GM21528 (cell line): ENCODE results near the gene GOLGA6A.

Experiments used
- ATAC-seq: cut with Tn5 transposase; IDR thresholded peaks from one replicate; pipeline ENCODE4 v1.9.1; 2021; ENCODE audit warnings: mild to moderate bottlenecking, moderate library complexity; ENCODE audit not compliant: unreplicated experiment, low FRiP score

The GOLGA6A gene

DNA sequence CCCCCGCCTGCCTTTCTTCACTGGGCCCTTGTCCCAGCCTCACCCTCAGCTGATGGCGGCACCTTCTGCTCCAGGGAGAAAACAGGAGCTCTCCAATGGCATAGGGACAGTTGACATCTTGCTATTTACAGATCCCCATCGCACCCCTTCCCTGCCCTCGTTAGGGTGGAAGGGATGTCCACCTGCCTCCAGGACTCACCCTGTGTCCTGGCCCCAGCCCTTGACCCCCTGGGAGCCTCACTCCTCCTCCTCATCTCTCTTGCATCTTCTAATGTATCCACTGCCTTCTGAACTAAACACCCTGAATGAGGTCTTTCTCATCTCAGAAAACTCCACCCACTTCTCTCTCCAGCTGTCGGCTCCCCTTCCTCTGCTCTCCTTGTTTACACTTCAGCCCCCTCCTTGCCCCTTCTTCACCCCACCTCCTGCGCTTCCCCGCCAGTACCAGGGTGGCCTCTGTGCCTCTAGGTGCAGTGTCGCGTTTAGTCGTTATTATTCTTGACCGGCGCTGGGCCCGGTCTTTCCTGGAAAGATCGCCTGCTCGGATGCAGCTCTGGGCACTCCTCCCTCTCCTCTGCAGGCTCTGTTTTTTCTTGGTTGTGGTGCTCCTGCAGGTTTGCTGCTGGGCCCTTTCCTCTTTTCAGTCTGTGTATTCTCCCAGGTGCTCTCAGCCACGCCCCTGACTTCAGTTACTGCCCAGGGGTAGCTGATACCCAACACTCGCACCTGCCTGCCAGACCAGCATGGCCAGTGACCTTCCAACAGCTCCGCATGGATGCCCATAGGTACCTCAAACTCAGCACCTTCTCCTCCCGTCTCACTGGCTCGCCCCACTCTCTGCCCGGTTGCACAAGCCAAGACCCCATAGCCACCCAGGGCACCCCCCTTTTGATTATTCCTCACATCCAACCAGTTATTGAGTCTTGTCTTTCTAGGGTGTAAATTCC is 44.9 kb downstream of the GOLGA6A start:
- no peak for ATAC-seq

DNA sequence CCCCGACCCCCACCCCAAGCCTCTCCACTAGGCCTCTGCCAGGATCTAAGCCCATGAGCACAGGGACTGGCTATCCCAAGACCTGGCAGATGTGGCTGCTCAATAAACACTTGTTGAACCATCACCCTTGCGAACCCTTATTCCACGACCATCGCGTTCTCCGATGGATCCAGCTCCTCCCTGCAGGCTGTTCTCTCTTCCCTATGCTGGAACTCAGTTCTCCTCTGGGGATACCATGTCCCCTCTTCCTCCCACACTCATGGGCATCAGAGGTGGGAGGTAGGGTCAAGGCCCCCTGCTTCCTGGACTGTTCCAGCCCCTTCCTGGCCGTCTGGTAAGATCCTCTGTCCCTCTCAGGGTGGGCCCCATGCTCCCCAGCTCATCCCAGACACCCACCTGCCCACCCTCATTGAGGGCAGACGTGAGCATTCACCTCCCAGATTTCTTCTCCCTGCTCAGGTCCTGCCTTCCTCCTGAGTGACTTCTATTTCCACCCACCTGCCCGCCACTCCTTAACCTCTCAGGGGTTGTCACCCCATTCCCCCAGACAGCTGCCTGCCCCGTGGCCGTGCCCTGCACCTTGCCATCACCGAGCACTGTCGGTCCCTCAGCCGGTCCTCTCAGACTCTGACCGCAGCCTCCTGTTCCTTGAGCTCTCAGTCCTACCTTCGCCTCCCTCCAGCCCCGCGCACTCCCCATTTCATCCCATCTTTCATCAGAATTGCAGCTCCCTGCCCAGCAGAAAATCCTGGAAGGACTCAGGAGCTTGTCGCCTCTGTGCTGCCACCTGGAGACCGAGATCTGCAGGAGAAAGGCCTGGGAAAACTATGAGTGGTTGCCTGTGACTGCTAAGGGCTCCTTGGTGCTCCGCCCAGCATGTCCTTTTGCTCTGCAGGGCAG is 45.8 kb downstream of the GOLGA6A start:
- ATAC-seq = no peak

DNA sequence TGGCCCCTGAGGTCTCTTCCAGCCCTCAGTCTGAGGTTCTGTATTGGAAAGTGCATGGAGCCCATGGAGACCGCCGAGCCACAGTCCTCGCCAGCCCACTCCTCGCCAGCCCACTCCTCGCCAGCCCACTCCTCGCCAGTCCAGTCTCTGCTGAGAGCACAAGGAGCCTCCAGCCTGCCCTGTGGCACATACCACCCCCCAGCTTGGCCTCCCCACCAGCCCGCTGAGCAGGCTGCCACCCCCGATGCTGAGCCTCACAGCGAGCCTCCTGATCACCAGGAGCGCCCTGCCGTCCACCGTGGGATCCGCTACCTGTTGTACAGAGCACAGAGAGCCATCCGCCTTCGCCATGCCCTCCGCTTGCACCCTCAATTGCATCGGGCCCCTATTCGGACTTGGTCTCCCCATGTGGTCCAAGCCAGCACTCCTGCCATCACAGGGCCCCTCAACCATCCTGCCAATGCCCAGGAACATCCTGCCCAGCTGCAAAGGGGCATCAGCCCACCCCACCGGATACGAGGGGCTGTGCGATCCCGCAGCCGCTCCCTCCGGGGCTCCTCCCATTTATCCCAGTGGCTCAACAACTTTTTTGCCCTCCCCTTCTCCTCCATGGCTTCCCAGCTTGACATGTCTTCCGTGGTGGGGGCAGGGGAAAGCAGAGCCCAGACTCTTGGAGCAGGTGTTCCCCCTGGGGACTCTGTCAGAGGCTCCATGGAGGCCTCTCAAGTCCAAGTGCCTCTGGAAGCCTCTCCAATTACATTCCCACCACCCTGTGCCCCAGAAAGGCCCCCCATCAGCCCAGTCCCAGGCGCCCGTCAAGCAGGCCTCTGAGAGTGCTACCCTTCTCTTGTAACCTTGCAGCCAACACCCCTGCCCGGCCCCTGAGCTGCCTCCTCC is 47.0 kb downstream of the GOLGA6A start:
- no peak for ATAC-seq

DNA sequence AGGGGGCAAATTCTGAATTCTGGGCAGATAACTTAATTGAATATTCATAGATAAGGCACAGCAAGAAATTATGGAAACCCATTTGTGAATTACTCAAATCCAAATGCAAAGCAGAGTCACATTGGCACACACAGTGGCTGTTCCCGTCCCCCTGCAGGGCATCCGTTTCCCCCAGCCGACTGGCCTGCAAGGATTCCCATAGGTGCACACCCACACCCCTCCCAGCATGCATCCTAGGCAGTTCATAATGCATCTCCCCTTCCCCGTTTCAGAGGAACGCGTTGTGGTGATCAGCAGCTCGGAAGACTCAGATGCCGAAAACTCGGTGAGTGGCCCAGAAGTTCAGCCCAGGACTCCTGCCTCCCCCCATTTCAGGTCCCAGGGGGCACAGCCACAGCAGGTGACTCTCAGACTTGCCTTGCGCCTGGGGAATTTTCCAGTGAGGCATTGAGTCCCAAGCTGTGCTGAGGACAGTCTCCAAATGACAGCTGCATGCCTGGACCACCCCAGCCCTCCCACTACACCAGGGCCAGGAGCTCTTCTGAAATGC is 48.1 kb downstream of the GOLGA6A start:
- ATAC-seq = no peak

DNA sequence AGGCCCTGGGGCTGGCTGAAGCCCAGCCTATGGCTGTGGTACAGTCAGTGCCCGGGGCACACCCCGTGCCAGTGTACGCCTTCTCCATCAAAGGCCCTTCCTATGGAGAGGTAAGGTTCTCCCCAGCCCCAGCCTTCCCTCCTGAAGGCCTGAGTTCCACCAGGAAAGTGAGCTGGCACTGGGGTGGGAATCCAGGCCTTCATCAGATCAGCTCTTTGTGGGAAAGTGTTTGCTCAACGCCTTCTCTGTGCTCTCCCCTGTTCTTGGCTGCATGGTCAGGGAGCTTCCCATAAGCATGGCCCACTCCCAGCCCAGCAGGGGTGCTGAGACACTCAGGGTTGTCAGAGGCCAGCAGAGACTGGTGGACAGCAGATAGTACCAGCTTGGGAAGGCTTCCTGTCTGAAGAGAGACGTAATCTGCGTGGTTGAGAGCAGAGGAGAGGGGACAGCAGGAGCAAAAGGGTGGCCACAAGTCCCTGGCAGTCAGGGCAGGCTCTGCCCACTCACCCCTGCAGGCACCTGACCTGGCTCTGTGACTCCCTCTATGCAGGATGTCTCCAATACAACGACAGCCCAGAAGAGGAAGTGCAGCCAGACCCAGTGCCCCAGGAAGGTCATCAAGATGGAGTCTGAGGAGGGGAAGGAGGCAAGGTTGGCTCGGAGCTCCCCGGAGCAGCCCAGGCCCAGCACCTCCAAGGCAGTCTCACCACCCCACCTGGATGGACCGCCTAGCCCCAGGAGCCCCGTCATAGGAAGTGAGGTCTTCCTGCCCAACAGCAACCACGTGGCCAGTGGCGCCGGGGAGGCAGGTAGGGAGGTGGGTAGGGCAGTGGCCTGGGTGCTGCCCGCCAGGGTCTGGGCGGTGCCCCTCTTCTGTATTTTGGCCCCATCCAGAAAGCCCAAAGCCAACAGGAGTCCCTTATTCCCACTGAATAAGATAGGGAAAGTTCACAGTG is 49.5 kb downstream of the GOLGA6A start:
- ATAC-seq = no peak

DNA sequence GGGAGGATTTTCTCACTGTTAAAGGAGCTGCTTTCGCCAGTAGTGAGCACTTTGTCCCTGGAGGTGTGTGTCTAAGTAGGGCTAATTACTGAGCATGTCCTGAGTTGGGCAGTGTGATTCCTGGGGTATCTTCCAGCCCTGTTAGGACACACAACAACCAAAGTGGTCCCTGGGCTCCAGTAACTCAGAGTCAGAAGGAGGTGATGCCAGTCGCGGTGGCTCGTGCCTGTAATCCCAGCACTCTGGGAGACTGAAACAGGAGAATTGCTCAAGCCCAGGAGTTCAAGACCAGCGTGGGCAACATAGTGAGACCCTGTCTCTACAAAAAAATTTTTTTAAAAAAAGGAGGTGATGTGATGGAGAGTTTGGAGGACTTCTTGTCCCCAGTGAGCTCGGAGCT is 50.3 kb downstream of the GOLGA6A start:
- ATAC-seq = no peak

DNA sequence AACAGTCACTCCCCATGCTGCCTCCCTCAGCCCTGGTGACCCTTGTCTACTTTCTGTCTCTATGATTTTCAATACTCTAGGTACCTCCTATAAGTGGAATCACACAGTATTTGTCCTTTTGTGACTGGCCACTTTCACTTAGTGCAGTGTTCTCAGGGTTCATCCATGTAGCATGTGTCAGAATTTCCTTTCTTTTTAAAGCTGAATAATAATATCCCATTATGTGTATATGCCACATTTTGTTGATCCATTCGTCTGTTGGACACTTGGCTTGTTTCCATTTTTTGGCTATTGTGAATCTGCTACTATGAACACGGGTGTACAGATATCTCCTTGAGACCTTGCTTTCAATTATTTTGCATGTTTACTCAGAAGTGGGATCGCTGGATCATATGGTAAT is 53.7 kb downstream of the GOLGA6A start:
- ATAC-seq = no peak

DNA sequence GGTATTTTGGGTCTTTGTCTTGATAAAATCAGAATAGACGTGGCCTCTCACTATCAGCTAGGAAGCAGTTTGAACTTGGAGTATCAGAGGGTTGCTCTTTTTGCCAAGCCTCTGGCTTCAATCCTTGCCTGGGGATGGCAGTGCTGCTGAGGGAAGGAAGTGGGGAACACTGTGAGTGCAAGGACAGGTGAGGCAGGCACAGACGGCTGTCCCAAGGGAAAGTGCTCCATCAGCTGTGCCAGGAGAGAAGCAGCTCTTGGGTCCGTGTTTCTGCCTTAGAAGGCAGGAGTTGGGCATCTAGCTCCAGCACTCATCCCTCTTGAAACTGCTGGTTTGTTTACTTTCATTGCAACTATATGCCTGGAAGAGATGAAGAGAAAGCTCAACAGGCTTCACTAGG is 54.7 kb downstream of the GOLGA6A start:
- no peak for ATAC-seq

DNA sequence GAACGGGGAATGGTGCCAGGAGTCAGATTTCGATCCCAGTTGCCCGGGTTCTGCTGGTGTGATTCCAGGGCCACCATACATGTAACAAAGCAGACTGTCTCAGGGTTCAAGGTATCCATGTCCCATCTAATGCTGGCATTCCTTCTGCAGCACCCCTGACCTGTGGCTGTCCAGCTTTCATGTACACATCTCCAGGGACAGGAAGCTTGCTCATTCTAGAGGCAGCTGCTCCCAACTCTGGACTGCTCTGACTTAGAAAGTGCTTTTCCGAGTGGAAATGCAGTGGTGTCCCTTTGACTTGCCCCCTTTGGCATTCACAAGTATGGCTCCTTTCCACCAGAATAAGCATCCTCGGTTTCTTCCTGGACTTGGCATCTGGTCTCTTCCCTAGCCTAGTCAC is 56.9 kb downstream of the GOLGA6A start:
- no peak for ATAC-seq

DNA sequence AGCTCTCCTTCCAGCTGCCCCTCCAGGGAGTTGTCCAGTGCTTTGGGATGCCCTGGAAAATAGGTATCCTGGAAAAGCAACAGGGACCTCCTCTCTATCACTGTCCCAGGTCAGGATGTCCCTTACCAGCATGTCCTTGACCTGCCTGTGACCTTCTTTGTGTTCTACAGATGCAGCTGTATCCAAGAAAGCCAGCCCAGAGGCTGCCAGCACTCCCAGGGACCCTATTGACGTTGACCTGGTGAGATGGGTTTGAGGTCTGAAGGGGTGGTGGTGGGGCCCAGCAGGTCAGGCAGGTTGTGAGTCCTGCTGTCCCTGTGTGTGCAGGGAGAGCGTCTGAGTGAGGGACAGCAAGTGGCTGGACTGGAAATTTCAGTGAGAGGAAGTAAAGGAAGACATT is 57.7 kb downstream of the GOLGA6A start:
- no peak for ATAC-seq

DNA sequence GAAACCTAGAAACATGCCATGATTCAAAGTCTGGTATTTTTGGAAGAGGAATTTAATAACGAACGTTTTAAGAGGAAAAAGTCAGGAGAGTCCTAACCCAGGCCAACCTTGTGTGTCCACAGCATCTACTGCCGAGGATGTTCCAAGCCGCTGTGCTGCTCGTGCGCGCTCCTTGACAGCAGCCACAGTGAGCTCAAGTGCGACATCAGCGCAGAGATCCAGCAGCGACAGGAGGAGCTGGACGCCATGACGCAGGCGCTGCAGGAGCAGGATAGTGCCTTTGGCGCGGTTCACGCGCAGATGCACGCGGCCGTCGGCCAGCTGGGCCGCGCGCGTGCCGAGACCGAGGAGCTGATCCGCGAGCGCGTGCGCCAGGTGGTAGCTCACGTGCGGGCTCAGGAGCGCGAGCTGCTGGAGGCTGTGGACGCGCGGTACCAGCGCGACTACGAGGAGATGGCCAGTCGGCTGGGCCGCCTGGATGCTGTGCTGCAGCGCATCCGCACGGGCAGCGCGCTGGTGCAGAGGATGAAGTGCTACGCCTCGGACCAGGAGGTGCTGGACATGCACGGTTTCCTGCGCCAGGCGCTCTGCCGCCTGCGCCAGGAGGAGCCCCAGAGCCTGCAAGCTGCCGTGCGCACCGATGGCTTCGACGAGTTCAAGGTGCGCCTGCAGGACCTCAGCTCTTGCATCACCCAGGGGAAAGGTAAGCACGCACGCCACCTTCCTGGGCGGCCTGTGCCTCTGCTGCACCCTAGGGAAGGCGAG is 59.5 kb downstream of the GOLGA6A start:
- ATAC-seq = no peak
